CD4-positive, alpha-beta T cell treated with Interleukin-1 beta for 1 hour (primary cell): ENCODE measurements around the gene MYO7A.
A peak's percentile ranks its signal among the peaks of the same experiment; 100 is the strongest.

Experiments
- DNase-seq, 2 donors: peaks; one replicate each; pipeline ENCODE4 v3.0.0-alpha.2; 2020 to 2022

The MYO7A gene

GRCh38 chr11:77170107-77170506 lies 42.1 kb downstream of the MYO7A start:
- DNase-seq, result no peak

- DNase-seq, result no peak
Observed at GRCh38 chr11:77171254-77171653, 43.2 kb downstream of the MYO7A start.

- DNase-seq, result no peak
Observed at GRCh38 chr11:77171885-77172665, 44.0 kb downstream of the MYO7A start.

- no peak for DNase-seq
Observed at GRCh38 chr11:77172666-77172982, 44.6 kb downstream of the MYO7A start.

GRCh38 chr11:77173494-77173893 lies 45.4 kb downstream of the MYO7A start:
- DNase-seq, result no peak

- DNase-seq, result no peak
Observed at GRCh38 chr11:77174559-77174958, 46.5 kb downstream of the MYO7A start.

GRCh38 chr11:77175021-77175842 lies 47.2 kb downstream of the MYO7A start:
- no peak for DNase-seq

- DNase-seq, result peak in 1 of 2 donors; percentile 50
Observed at GRCh38 chr11:77175869-77176539, 48.0 kb downstream of the MYO7A start.

GRCh38 chr11:77176996-77177395 lies 49.0 kb downstream of the MYO7A start:
- no peak for DNase-seq

- DNase-seq, result no peak
Observed at GRCh38 chr11:77178150-77178549, 50.1 kb downstream of the MYO7A start.

- no peak for DNase-seq
Observed at GRCh38 chr11:77179048-77179447, 51.0 kb downstream of the MYO7A start.

- DNase-seq, result no peak
Observed at GRCh38 chr11:77179681-77180080, 51.6 kb downstream of the MYO7A start.

GRCh38 chr11:77180346-77180745 lies 52.3 kb downstream of the MYO7A start:
- no peak for DNase-seq

- DNase-seq, result no peak
Observed at GRCh38 chr11:77181226-77181625, 53.2 kb downstream of the MYO7A start.

- no peak for DNase-seq
Observed at GRCh38 chr11:77181799-77182541, 53.9 kb downstream of the MYO7A start.

- no peak for DNase-seq
Observed at GRCh38 chr11:77182542-77183430, 54.7 kb downstream of the MYO7A start.

GRCh38 chr11:77183431-77183984 lies 55.5 kb downstream of the MYO7A start:
- DNase-seq, result no peak

- DNase-seq, result no peak
Observed at GRCh38 chr11:77184136-77184860, 56.3 kb downstream of the MYO7A start.

GRCh38 chr11:77186302-77186701 lies 58.3 kb downstream of the MYO7A start:
- DNase-seq, result no peak

GRCh38 chr11:77187111-77187750 lies 59.2 kb downstream of the MYO7A start:
- DNase-seq, result no peak
